MM.1S (cell line): Measurements from ENCODE around the gene CACNA1C.

Experiments used
- DNase-seq: peaks from one replicate; pipeline ENCODE4 v3.0.0-alpha.2; 2015
- H2AFZ ChIP-seq: fragments of 300-600 bp; sonication (generic); 2 replicates; pipeline ENCODE4 v1.6.0; 2016; ENCODE audit warnings: antibody characterized with exemption, low read length
- H3F3A ChIP-seq: fragments of 300-600 bp; sonication (generic); 2 replicates; pipeline ENCODE4 v1.6.1; 2016; ENCODE audit warnings: mild to moderate bottlenecking, antibody characterized with exemption, low read length, moderate library complexity, mixed read lengths; ENCODE audit not compliant: insufficient read depth
- H3K27ac ChIP-seq: fragments of 300-600 bp; sonication (generic); 2 replicates; pipeline ENCODE4 v1.5.1; 2016; ENCODE audit warnings: mild to moderate bottlenecking, low read length
- H3K27me3 ChIP-seq: fragments of 300-600 bp; sonication (generic); replicated peaks from 2 replicates; pipeline ENCODE4 v1.6.0; 2016; ENCODE audit warnings: low read length; ENCODE audit not compliant: insufficient read depth
- H3K36me3 ChIP-seq: fragments of 300-600 bp; sonication (generic); replicated peaks from 2 replicates; pipeline ENCODE4 v1.6.1; 2016; ENCODE audit warnings: mild to moderate bottlenecking, low read length, mixed read lengths; ENCODE audit not compliant: insufficient read depth
- H3K4me1 ChIP-seq: fragments of 300-600 bp; sonication (generic); 2 replicates; pipeline ENCODE4 v1.6.1; 2016; ENCODE audit warnings: low read length, mixed read lengths
- H3K4me2 ChIP-seq: fragments of 300-600 bp; sonication (generic); 2 replicates; pipeline ENCODE4 v1.6.0; 2016; ENCODE audit warnings: low read depth, low read length
- H3K4me3 ChIP-seq: fragments of 300-600 bp; sonication (generic); 2 replicates; pipeline ENCODE4 v1.5.1; 2016; ENCODE audit warnings: low read length, mixed read lengths
- H3K79me2 ChIP-seq: fragments of 300-600 bp; sonication (generic); 2 replicates; pipeline ENCODE4 v1.6.1; 2016; ENCODE audit warnings: mixed run types, low read length, mixed read lengths
- H3K9ac ChIP-seq: fragments of 300-600 bp; sonication (generic); 2 replicates; pipeline ENCODE4 v1.6.1; 2016; ENCODE audit warnings: low read length, mixed read lengths
- H3K9me2 ChIP-seq: fragments of 300-600 bp; sonication (generic); replicated peaks from 2 replicates; pipeline ENCODE4 v1.6.1; 2016; ENCODE audit warnings: mild to moderate bottlenecking, low read length, mixed read lengths; ENCODE audit not compliant: insufficient read depth
- H3K9me3 ChIP-seq: fragments of 300-600 bp; sonication (generic); replicated peaks from 2 replicates; pipeline ENCODE4 v1.6.1; 2016; ENCODE audit warnings: mild to moderate bottlenecking, low read length, mixed read lengths; ENCODE audit not compliant: insufficient read depth
- H4K20me1 ChIP-seq: fragments of 300-600 bp; sonication (generic); 2 replicates; pipeline ENCODE4 v1.6.1; 2016; ENCODE audit warnings: mild to moderate bottlenecking, low read length, moderate library complexity, mixed read lengths; ENCODE audit not compliant: insufficient read depth
- CTCF ChIP-seq: fragments of 300-600 bp; sonication (generic); IDR thresholded peaks from 2 replicates; pipeline ENCODE4 v1.5.1; 2016; ENCODE audit warnings: antibody characterized with exemption, low read length, mixed read lengths
- EZH2 ChIP-seq: fragments of 300-600 bp; sonication (generic); optimal IDR thresholded peaks from 2 replicates; pipeline ENCODE3; 2017; ENCODE audit warnings: low read depth, mild to moderate bottlenecking, antibody characterized with exemption, low read length, mixed read lengths
- EZH2phosphoT487 ChIP-seq: fragments of 300-600 bp; sonication (generic); IDR thresholded peaks from 2 replicates; pipeline ENCODE4 v1.6.1; 2018; ENCODE audit warnings: antibody characterized with exemption, low read length

CACNA1C gene

DNA sequence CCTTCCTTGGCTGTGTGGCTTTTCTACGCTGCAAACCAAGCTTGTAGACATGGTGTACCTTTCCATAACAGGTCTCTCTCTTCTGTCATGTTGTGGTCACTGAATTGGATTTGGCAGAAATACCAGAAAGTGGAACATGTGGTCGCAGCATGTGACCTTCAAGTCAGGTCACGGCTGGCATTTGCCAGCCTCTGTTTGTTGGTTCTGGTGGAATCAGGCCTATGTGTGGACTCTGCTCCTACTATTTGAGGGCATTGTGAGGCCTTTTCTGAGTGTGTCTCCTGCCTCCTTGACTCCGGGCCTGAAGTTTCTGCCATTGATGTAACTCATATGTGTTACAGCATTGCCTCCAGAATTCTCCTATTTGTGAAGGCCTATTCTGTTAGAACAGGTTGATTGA, 116.7 kb downstream of the CACNA1C start:
- Histone ChIP-seq H3K79me2 (no peaks in the 10 kb centered on the region), H3K4me3 (no peak overlapping the region), H3K4me1 (no peaks in the 10 kb centered on the region), H3K27me3 (no peaks in the 10 kb centered on the region), H3K9me3 (no peaks in the 10 kb centered on the region), H2AFZ (no peak overlapping the region), H3K9me2 (no peaks in the 10 kb centered on the region), H4K20me1 (no peaks in the 10 kb centered on the region), H3K4me2 (no peak overlapping the region), H3K36me3 (no peaks in the 10 kb centered on the region), H3K27ac (no peak overlapping the region), H3F3A (no peaks in the 10 kb centered on the region), H3K9ac (no peak overlapping the region)
- no peak for DNase-seq
- TF ChIP-seq EZH2phosphoT487 (no peak), CTCF (no peak), EZH2 (no peak)

GRCh38 chr12:2169940-2170339, 117.2 kb downstream of the CACNA1C start:
- Histone ChIP-seq H4K20me1 (no peaks in the 10 kb centered on the region), H3K79me2 (no peaks in the 10 kb centered on the region), H3K4me1 (no peaks in the 10 kb centered on the region), H3K27ac (no peak overlapping the region), H3K9ac (no peak overlapping the region), H3K9me3 (no peaks in the 10 kb centered on the region), H3F3A (no peaks in the 10 kb centered on the region), H3K27me3 (no peaks in the 10 kb centered on the region), H3K36me3 (no peaks in the 10 kb centered on the region), H2AFZ (no peak overlapping the region), H3K4me3 (no peak overlapping the region), H3K9me2 (no peaks in the 10 kb centered on the region), H3K4me2 (no peak overlapping the region)
- TF ChIP-seq CTCF: no peak
- no peak for TF ChIP-seq EZH2
- TF ChIP-seq EZH2phosphoT487: no peak
- DNase-seq: no peak

- DNase-seq: no peak
These were observed 117.6 kb downstream of the CACNA1C start for GRCh38 chr12:2170376-2170775.

More at GRCh38 chr12:2170376-2170775, 117.6 kb downstream of the CACNA1C start:
- H3K9me2 ChIP-seq: no peaks in the 10 kb centered on the region
- no peak for TF ChIP-seq CTCF
- TF ChIP-seq EZH2phosphoT487: no peak
- TF ChIP-seq EZH2: no peak
- no peaks in the 10 kb centered on the region for H3K36me3 ChIP-seq
- no peak overlapping the region for H2AFZ ChIP-seq
- no peaks in the 10 kb centered on the region for H4K20me1 ChIP-seq
- no peak overlapping the region for H3K4me2 ChIP-seq
- H3K79me2 ChIP-seq: no peaks in the 10 kb centered on the region
- H3K27me3 ChIP-seq: no peaks in the 10 kb centered on the region
- no peak overlapping the region for H3K4me3 ChIP-seq
- no peaks in the 10 kb centered on the region for H3F3A ChIP-seq
- H3K4me1 ChIP-seq: no peaks in the 10 kb centered on the region
- H3K9me3 ChIP-seq: no peaks in the 10 kb centered on the region
- H3K27ac ChIP-seq: no peak overlapping the region
- H3K9ac ChIP-seq: no peak overlapping the region
